Adrenal gland (tissue), 12 donors: ENCODE measurements around the gene CMC1. TPM values are rescaled to one million over a fixed set of nuclear protein-coding genes. Genes with fewer than 3 reads are reported as not detected.

Source experiments
- DNase-seq, 7 donors: peaks; one replicate each; pipeline ENCODE4 v3.0.0-alpha.2; 2019 to 2020
- H3K27ac ChIP-seq, 5 donors: fragments of 200-600 bp; sonication (generic) in 4 of 5; 1 replicate in 3 of 5; 2 replicates in 2 of 5; pipeline versions ENCODE4 v1.5.1 to v1.8.0; 2016 to 2020; ENCODE audit warnings: mild to moderate bottlenecking in 1 of 5
- H3K27me3 ChIP-seq: fragments of 200-600 bp; 2 replicates; pipeline ENCODE4 v1.8.0; 2021
- H3K36me3 ChIP-seq, 2 donors: fragments of 200-600 bp; replicated peaks in 1 of 2; 1 replicate in 1 of 2; 2 replicates in 1 of 2; pipeline versions ENCODE4 v1.5.1 to v1.8.0; 2018 to 2022
- H3K4me1 ChIP-seq, 2 donors: fragments of 200-600 bp; replicated peaks in 1 of 2; 1 replicate in 1 of 2; 2 replicates in 1 of 2; pipeline versions ENCODE4 v1.5.1 to v1.8.0; 2018 to 2021
- H3K4me3 ChIP-seq, 4 donors: fragments of 200-600 bp; sonication (generic) in 3 of 4; one replicate each; pipeline ENCODE4 v1.5.1; 2016 to 2018
- H3K9me3 ChIP-seq, 3 donors: fragments of 200-600 bp; sonication (generic) in 1 of 3; replicated peaks in 1 of 3; 1 replicate in 2 of 3; 2 replicates in 1 of 3; pipeline versions ENCODE4 v1.5.1 to v1.8.0; 2016 to 2021
- POLR2A ChIP-seq, 2 donors: fragments of 450-650 bp; IDR thresholded peaks; one replicate each; pipeline ENCODE4 v1.6.1; 2017; ENCODE audit warnings: antibody characterized with exemption in 2 of 2, mild to moderate bottlenecking in 2 of 2, moderate library complexity in 1 of 2
- WGBS, 4 donors: extraction: QIAGEN DNeasy Blood & Tissue Kit in 2 of 4; methylation state at CpG; one replicate each; pipeline versions ENCODE4 v1.1.5 to v1.1.7; 2013 to 2017; 5-methylcytosine and 5-hydroxymethylcytosine counted together
- intact Hi-C, 2 donors: fragments of 100-400 bp; cut with DNase I; formaldehyde crosslinking; loops; one replicate each; pipeline versions ENCODE4 v1.14.1 to v1.15.0; 2022 to 2023
- polyA plus RNA-seq, 3 donors: library from polyadenylated mRNA; stranded (reverse); fragments of 200-250 nt in 2 of 3; fragments of 350-450 nt in 1 of 3; fragmentation: Illumina TruSeq in 1 of 3; extraction: RNeasy Lipid Tissue Mini Kit (QIAGEN cat#74804) in 1 of 3; gene quantifications; one replicate each; pipeline ENCODE4 v1.2.3, GENCODE V29; 2013 to 2014
- total RNA-seq, 9 donors: library from RNA; depleted of rRNA in 4 of 9; stranded (reverse); fragments of >200 nt in 4 of 9; fragments of 120-200 nt in 1 of 9; fragmentation: NEBNext Ultra II Directional in 1 of 9; extraction: Animal tissue kit (Norgen Biotek cat#: 25700) in 1 of 9; gene quantifications; one replicate each; pipeline versions ENCODE4 v1.1.0 to v1.2.4, GENCODE V29; 2013 to 2023
- TF ChIP-seq, protein P1 (sequence below), 6 experiments: fragments of 450-650 bp in 4 of 6; fragments of 200-600 bp in 2 of 6; sonication (generic) in 1 of 6; IDR thresholded peaks; 1 replicate in 5 of 6; 2 replicates in 1 of 6; pipeline versions ENCODE4 v1.5.1 to v1.8.0; 2016 to 2021; ENCODE audit warnings: antibody characterized with exemption in 6 of 6, mild to moderate bottlenecking in 2 of 6, moderate library complexity in 1 of 6
- donor health status: healthy with polysubstance abuse.
- donor health status: Bipolar disorder and iron deficiency.
- donor health status: DM: yes; HTN: yes; CAD: no.
- donor health status: DM: no; HTN: no; CAD: no.
- donor health status: DM: no; HTN: no; CAD: no.
- donor health status: DM: yes; HTN: yes; CAD: no.

Gene CMC1
- total and polyA plus RNA-seq, 12 donors = 6.7 to 32.8 (median 19.9) TPM

GRCh38 chr3:28349469-28350000, 108.1 kb downstream of the CMC1 start:
- peak overlapping the region; percentile 96 to 100 (median 100) for H3K27ac ChIP-seq
- WGBS, 4 donors = 12 to 26% (median 18%) methylated on average over 13 of the region's 13 CpGs
- no peaks in the 10 kb centered on the region for H3K36me3 ChIP-seq
- no peak for DNase-seq
- H3K9me3 ChIP-seq = peaks cover 0 to 18% (median 10%) of the 10 kb centered on the region in 3 donors
- intact Hi-C loops = no loop called here
- peak overlapping the region; percentile 68 to 96 (median 80) for H3K4me3 ChIP-seq
- peaks cover 0 to 43% of the 10 kb centered on the region in 2 donors for H3K4me1 ChIP-seq
- H3K27me3 ChIP-seq = no peaks in the 10 kb centered on the region
- TF ChIP-seq POLR2A (IDR thresholded peaks at IDR 0.05) = no peak
- TF ChIP-seq, protein P1, sequence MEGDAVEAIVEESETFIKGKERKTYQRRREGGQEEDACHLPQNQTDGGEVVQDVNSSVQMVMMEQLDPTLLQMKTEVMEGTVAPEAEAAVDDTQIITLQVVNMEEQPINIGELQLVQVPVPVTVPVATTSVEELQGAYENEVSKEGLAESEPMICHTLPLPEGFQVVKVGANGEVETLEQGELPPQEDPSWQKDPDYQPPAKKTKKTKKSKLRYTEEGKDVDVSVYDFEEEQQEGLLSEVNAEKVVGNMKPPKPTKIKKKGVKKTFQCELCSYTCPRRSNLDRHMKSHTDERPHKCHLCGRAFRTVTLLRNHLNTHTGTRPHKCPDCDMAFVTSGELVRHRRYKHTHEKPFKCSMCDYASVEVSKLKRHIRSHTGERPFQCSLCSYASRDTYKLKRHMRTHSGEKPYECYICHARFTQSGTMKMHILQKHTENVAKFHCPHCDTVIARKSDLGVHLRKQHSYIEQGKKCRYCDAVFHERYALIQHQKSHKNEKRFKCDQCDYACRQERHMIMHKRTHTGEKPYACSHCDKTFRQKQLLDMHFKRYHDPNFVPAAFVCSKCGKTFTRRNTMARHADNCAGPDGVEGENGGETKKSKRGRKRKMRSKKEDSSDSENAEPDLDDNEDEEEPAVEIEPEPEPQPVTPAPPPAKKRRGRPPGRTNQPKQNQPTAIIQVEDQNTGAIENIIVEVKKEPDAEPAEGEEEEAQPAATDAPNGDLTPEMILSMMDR (IDR thresholded peaks at IDR 0.05) = peak in 1 of 6 experiments; percentile 21

Other genes starting within 250 kb of the CMC1 start
- gene ZCWPW2, start 107.1 kb downstream of the CMC1 start, total RNA-seq = 1 to 10 TPM in 6 of 9 donors, under 1 TPM in 3; 0.55 to 2.1 (median 1.1) TPM
- 1 to 10 TPM; 1.2 to 1.4 (median 1.4) TPM for gene ZCWPW2, start 107.1 kb downstream of the CMC1 start, polyA plus RNA-seq
- 10 to 100 TPM; 25.4 to 94.3 (median 52.9) TPM for gene AZI2, start 107.2 kb downstream of the CMC1 start, total RNA-seq
- 100 to 1,000 TPM in 1 of 3 donors, 10 to 100 TPM in 2; 27.0 to 124 (median 29.8) TPM for gene AZI2, start 107.2 kb downstream of the CMC1 start, polyA plus RNA-seq